Activated CD8-positive, alpha-beta memory T cell treated with anti-CD3 and anti-CD28 coated beads, Interleukin-2, amount 50 U/mL, for 48 hours (primary cell): ENCODE measurements around the gene DUOXA2.

Experiments
- DNase-seq: peaks from one replicate; pipeline ENCODE4 v3.0.0-alpha.2; 2020

The DUOXA2 gene

GRCh38 chr15:45165536-45165935, 51.4 kb downstream of the DUOXA2 start:
- DNase-seq = no peak

DNA sequence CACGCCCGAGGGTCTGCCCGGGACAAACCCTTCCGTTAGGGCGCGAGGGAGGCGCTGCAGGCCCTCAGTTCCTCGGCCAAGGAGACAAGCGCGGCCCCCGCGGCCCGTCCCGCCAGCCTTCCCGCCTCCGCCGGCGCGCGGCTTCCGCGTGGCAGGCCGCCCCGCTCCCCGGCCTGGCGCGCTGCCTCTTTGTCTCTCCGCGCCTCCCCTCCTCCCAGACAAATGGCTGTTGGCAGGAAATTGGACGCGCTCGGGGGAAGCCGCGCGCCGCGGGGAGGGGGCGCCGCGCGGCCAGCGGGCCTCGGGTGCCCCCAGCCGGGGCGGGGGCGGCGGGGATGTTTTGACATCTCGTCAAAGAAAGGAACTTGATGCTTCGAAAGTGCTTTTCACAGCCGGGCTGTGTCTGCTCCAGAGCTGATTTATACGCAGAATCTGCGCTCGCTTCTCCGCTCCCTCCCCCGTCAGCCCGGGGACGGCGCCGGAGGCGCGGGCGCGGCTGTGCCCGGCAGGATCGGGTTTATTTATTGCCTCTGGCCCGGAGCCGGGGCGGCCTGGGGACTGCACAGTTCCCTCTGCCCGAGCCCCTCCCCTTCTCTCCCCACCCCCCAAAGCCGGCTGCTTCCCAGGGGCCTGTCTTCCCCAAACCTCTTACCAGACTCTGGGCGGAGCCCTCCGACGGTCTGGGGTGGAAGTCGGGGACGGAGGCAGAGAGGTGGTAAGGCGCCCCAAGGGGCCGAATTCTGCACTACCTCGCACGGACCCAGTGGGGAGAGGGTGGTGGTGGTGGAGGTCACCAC, 52.9 kb downstream of the DUOXA2 start:
- peak; percentile 88 for DNase-seq

DNA sequence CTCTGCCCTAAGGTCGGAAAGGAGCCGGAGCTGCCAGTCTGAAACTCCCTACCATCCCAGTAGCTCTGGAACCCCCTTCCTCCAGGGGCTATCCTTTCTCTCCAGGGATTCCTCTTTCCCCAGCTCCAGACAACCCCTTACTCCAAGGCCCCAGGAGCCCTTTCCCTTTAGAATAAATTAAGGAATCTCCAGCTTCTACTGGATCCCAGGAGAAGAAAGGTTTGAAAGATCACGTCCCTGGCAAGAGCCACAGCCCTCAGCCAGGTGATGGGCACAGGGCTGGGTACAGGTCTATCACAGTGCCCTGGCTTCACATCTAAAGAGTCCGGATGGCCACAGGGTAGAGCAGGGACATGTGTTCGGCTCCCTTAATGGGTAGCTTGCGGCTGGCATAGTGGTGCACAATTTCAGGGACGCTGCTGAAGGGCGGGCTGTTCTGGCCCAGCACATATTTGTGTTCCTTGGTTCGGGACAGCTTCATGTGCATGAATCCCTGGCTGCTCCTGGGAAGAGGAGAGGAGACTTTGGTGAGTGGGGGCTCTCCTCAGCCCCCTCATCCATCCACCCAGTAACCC, 53.6 kb downstream of the DUOXA2 start:
- DNase-seq = no peak
